HL-60 (cell line): ENCODE data around the gene MT1X.

ENCODE experiments used
- DNase-seq, 2 experiments: peaks; one replicate each; pipeline ENCODE4 v3.0.0-alpha.2; 2010 to 2020; ENCODE audit warnings: low read depth in 1 of 2, low spot score in 1 of 2
- H3K27ac ChIP-seq: fragments of 250-450 bp; sonication (Bioruptor Pico); replicated peaks from 2 replicates; pipeline ENCODE4 v1.5.1; 2020; ENCODE audit warnings: mild to moderate bottlenecking, moderate library complexity
- H3K27me3 ChIP-seq: fragments of 250-450 bp; sonication (Bioruptor Pico); 2 replicates; pipeline ENCODE4 v1.5.1; 2021; ENCODE audit warnings: mild to moderate bottlenecking, moderate library complexity; ENCODE audit not compliant: insufficient read depth, poor library complexity, severe bottlenecking
- H3K4me3 ChIP-seq: replicated peaks from 2 replicates; pipeline ENCODE4 v1.5.1; 2011; ENCODE audit warnings: mild to moderate bottlenecking, control low read depth, low read length; ENCODE audit not compliant: insufficient read depth
- CTCF ChIP-seq: IDR thresholded peaks from one replicate; pipeline ENCODE4 v1.5.1; 2011; ENCODE audit warnings: low read length, control low read depth, inconsistent platforms; ENCODE audit not compliant: insufficient read depth
- GABPA ChIP-seq: IDR thresholded peaks from 2 replicates; pipeline ENCODE4 v1.6.1; 2012; ENCODE audit warnings: low read depth
- POLR2AphosphoS5 ChIP-seq: IDR thresholded peaks from 2 replicates; pipeline ENCODE4 v1.6.1; 2012; ENCODE audit warnings: low read depth
- REST ChIP-seq: IDR thresholded peaks from 2 replicates; pipeline ENCODE4 v1.6.1; 2012; ENCODE audit warnings: low read depth; ENCODE audit not compliant: insufficient replicate concordance
- SPI1 ChIP-seq: IDR thresholded peaks from 2 replicates; pipeline ENCODE4 v1.6.1; 2012; ENCODE audit warnings: low read depth, mild to moderate bottlenecking, borderline replicate concordance

MT1X gene

GRCh38 chr16:56639045-56639444, 43.2 kb upstream of the MT1X start:
- no peak for DNase-seq
- no peak for TF ChIP-seq POLR2AphosphoS5
- no peak for TF ChIP-seq CTCF
- no peak for TF ChIP-seq SPI1
- no peak for TF ChIP-seq REST
- no peak for TF ChIP-seq GABPA
- no peak overlapping the region for H3K27ac ChIP-seq
- peaks cover 73% of the 10 kb centered on the region for H3K27me3 ChIP-seq
- no peak overlapping the region for H3K4me3 ChIP-seq

GRCh38 chr16:56640076-56640475, 42.2 kb upstream of the MT1X start:
- Histone ChIP-seq H3K4me3 (no peak overlapping the region), H3K27me3 (peaks cover 73% of the 10 kb centered on the region), H3K27ac (no peak overlapping the region)
- TF ChIP-seq GABPA: no peak
- no peak for TF ChIP-seq POLR2AphosphoS5
- TF ChIP-seq CTCF: no peak
- TF ChIP-seq REST: no peak
- no peak for TF ChIP-seq SPI1
- no peak for DNase-seq

- DNase-seq: no peak
- no peak overlapping the region for H3K27ac ChIP-seq
- no peak overlapping the region for H3K4me3 ChIP-seq
- peaks cover 73% of the 10 kb centered on the region for H3K27me3 ChIP-seq
- TF ChIP-seq POLR2AphosphoS5 (no peak), GABPA (no peak), SPI1 (no peak), REST (no peak), CTCF (no peak)
These were observed 41.1 kb upstream of the MT1X start for GRCh38 chr16:56641166-56641565.
